ENCODE measurements around the gene NME7. TPM values are rescaled to one million over a fixed set of nuclear protein-coding genes. Genes with fewer than 3 reads are reported as not detected.

Gene NME7
- total and polyA plus RNA-seq, 7 donors = 4.4 to 39.9 (median 20.1) TPM

DNA sequence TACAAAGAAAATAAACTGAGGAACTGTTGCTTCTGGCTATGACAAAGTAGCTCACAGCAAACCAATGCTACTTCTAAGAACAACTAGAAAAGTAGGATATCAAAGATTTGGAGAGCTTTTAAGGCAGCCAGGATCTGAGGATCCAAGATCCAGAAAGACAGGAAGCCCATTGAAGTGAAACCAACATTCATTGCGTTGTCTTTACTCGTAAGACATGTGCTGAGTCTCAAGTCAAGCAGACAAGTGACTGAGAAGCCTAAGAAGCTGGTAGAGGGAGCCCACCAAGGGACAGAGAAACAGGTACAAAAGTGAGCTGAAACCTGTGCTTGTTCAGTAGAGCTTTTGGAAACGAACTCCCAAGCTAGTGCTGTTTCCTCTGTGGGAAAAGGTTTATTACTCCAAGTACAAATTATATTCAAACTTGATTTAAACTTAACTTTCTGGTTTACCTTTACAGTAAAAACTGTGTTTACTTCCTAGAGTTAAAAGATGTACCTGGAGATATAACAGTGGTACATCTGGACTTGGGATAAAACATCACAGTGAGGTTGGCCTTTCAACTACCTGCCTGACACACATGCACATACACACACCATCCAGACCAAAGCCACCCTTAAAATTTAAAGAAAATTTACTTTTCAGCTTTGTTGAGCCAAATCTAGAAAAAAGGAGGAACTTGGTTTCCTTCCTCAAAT, 41.2 kb downstream of the NME7 start:
- peaks cover 0 to 10% (median 4%) of the 10 kb centered on the region in 4 donors for H3K4me1 ChIP-seq
- no peak overlapping the region for H3K4me3 ChIP-seq
- DNase-seq = no peak
- no peaks in the 10 kb centered on the region for H3K36me3 ChIP-seq
- intact Hi-C loops (cut with DNase I) = no loop called here
- 62 to 80% methylated on average over 3 of the region's 3 CpGs for WGBS, 2 donors
- no peak overlapping the region for H3K27ac ChIP-seq
- TF ChIP-seq POLR2A (IDR thresholded peaks at IDR 0.05) = no peak
- TF ChIP-seq, protein P1, sequence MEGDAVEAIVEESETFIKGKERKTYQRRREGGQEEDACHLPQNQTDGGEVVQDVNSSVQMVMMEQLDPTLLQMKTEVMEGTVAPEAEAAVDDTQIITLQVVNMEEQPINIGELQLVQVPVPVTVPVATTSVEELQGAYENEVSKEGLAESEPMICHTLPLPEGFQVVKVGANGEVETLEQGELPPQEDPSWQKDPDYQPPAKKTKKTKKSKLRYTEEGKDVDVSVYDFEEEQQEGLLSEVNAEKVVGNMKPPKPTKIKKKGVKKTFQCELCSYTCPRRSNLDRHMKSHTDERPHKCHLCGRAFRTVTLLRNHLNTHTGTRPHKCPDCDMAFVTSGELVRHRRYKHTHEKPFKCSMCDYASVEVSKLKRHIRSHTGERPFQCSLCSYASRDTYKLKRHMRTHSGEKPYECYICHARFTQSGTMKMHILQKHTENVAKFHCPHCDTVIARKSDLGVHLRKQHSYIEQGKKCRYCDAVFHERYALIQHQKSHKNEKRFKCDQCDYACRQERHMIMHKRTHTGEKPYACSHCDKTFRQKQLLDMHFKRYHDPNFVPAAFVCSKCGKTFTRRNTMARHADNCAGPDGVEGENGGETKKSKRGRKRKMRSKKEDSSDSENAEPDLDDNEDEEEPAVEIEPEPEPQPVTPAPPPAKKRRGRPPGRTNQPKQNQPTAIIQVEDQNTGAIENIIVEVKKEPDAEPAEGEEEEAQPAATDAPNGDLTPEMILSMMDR (IDR thresholded peaks at IDR 0.05) = no peak
- TF ChIP-seq POLR2AphosphoS5 (IDR thresholded peaks at IDR 0.05) = no peak
- no peak for TF ChIP-seq EP300 (IDR thresholded peaks at IDR 0.05)
- H3K27me3 ChIP-seq = no peaks in the 10 kb centered on the region
- no peaks in the 10 kb centered on the region for H3K9me3 ChIP-seq

DNA sequence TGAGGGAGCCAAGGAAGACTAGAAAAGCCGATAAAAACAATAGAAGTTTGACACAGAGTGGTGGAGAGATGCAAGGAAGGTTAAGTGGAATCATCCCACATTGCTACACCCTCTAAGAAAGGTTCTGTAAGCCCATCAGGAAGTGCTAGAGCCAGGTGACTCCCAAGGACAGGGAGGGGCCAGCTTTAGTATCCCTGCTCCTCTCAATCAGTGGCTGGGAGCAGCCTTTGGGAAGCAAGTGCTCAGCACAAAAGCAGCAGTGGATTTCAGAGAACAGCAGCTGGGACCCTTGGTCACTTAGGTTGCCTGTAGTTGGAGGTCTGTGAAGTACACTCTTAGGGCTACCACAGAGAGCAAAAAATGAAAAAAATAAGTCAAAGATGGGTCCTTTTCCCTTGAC, 42.5 kb downstream of the NME7 start:
- H3K4me3 ChIP-seq = no peak overlapping the region
- no peak overlapping the region for H3K27ac ChIP-seq
- H3K9me3 ChIP-seq = no peaks in the 10 kb centered on the region
- TF ChIP-seq POLR2AphosphoS5 (IDR thresholded peaks at IDR 0.05) = no peak
- no peak for TF ChIP-seq EP300 (IDR thresholded peaks at IDR 0.05)
- TF ChIP-seq, protein P1 (IDR thresholded peaks at IDR 0.05) = no peak
- TF ChIP-seq POLR2A (IDR thresholded peaks at IDR 0.05) = no peak
- H3K4me1 ChIP-seq = peaks cover 0 to 10% (median 4%) of the 10 kb centered on the region in 4 donors
- H3K36me3 ChIP-seq = no peaks in the 10 kb centered on the region
- intact Hi-C loops (cut with DNase I) = no loop called here
- no peak for DNase-seq
- no peaks in the 10 kb centered on the region for H3K27me3 ChIP-seq
- WGBS, 2 donors = 94 to 98% methylated on average over 1 of the region's 1 CpG

DNA sequence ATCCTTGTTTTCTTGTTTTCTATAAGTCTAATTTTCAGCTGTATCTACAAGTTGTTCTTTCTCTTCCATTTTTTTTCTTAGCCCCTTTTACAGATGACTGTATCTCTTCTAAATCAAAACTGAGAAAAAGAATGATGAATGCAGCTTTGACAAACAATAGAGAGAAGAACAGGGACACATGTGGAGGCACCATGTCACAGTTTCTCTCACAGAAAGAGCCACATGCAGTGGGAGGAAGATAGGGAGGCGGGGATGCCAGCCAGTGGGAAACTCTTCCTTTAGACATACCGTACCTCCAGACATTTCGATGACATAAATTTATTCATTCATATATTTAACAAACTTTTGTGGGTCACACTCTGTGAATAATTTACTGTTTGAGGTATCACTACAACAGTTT, 45.5 kb downstream of the NME7 start:
- TF ChIP-seq, protein P1 (IDR thresholded peaks at IDR 0.05) = no peak
- TF ChIP-seq POLR2AphosphoS5 (IDR thresholded peaks at IDR 0.05) (no peak), POLR2A (IDR thresholded peaks at IDR 0.05) (no peak), EP300 (IDR thresholded peaks at IDR 0.05) (no peak)
- no peaks in the 10 kb centered on the region for H3K27me3 ChIP-seq
- DNase-seq = no peak
- no peak overlapping the region for H3K27ac ChIP-seq
- H3K9me3 ChIP-seq = no peaks in the 10 kb centered on the region
- intact Hi-C loops (cut with DNase I) = no loop called here
- H3K36me3 ChIP-seq = no peaks in the 10 kb centered on the region
- WGBS, 2 donors = 94 to 96% methylated on average over 3 of the region's 3 CpGs
- peaks cover 0 to 10% (median 3%) of the 10 kb centered on the region in 4 donors for H3K4me1 ChIP-seq
- H3K4me3 ChIP-seq = no peak overlapping the region

DNA sequence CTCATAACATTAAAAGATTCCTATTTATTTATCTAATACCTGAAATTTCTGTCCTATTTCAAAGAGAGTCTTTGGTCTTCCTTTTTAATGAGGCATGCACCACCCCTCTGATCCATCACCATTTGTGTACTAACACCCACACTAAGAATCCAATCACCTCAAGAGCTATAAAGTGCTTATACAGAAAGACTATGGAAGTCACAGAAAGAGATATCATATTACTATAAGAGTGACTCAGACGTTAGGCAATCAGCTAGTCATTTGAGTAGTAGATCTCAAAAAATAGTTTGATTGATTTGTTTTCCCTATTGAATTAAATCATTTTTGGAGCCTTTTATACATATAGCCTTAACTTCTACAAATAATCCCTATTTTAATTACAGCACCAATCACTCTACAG, 46.1 kb downstream of the NME7 start:
- TF ChIP-seq POLR2A (IDR thresholded peaks at IDR 0.05) = no peak
- TF ChIP-seq POLR2AphosphoS5 (IDR thresholded peaks at IDR 0.05) = no peak
- TF ChIP-seq, protein P1 (IDR thresholded peaks at IDR 0.05) = no peak
- intact Hi-C loops (cut with DNase I) = no loop called here
- Histone ChIP-seq H3K4me3 (no peak overlapping the region), H3K9me3 (no peaks in the 10 kb centered on the region), H3K36me3 (no peaks in the 10 kb centered on the region), H3K27ac (no peak overlapping the region), H3K4me1 (peaks cover 0 to 5% (median 0%) of the 10 kb centered on the region in 4 donors), H3K27me3 (no peaks in the 10 kb centered on the region)
- 85 to 91% methylated on average over 1 of the region's 1 CpG for WGBS, 2 donors
- no peak for DNase-seq

All from sigmoid colon (tissue), 7 donors.